A549 (cell line): ENCODE results near the gene TFEB. TPM values are rescaled to one million over a fixed set of nuclear protein-coding genes. Genes with fewer than 3 reads are reported as not detected.

ENCODE experiments used
- ATAC-seq, 2 experiments: fragments of 200-7000 bp in 1 of 2; fragments of >200 bp in 1 of 2; cut with Nextera tagmentation in 1 of 2; cut with Tn5 transposase in 1 of 2; 3 replicates each; pipeline versions ENCODE4 v1.8.0 to v1.9.1; 2018 to 2020; ENCODE audit warnings: mild to moderate bottlenecking in 1 of 2, moderate library complexity in 1 of 2
- CTCF ChIA-PET: fragments of 300-600 bp; sonication (Branson Sonifier 250); formaldehyde crosslinking; extraction: SDS; loops from one replicate; lab custom pipeline; 2021; ENCODE audit warnings: antibody characterized with exemption, inconsistent platforms; lab: Yijun Ruan, JAX
- POLR2A ChIA-PET: fragments of 350-600 bp; formaldehyde crosslinking; extraction: SDS; loops from one replicate; lab custom pipeline; 2021; ENCODE audit warnings: antibody characterized with exemption, inconsistent platforms; lab: Yijun Ruan, JAX
- DNase-seq, 2 experiments: peaks; one replicate each; pipeline versions ENCODE4 v3.0.0 to v3.0.0-alpha.2; 2011 to 2016; ENCODE audit warnings: low read depth in 1 of 2, low spot score in 1 of 2
- FAIRE-seq: peaks from 2 replicates; lab custom pipeline; 2011; peaks lifted over from hg19 to GRCh38; lab: Jason Lieb, UNC
- H3K27ac ChIP-seq, 2 experiments: fragments of >200 bp; sonication (Bioruptor Twin); formaldehyde crosslinking; 3 replicates each; pipeline ENCODE4 v1.5.1; 2016 to 2017
- H3K4me1 ChIP-seq: fragments of >200 bp; sonication (Bioruptor Twin); formaldehyde crosslinking; 3 replicates; pipeline ENCODE4 v1.6.1; 2016
- H3K4me2 ChIP-seq: fragments of >200 bp; sonication (Bioruptor Twin); formaldehyde crosslinking; 3 replicates; pipeline ENCODE4 v1.6.1; 2016
- H3K4me3 ChIP-seq: fragments of >200 bp; sonication (Bioruptor Twin); formaldehyde crosslinking; 3 replicates; pipeline ENCODE4 v1.5.1; 2016
- H3K9me3 ChIP-seq: fragments of >200 bp; sonication (Bioruptor Twin); formaldehyde crosslinking; 3 replicates; pipeline ENCODE4 v1.6.1; 2016
- CTCF ChIP-seq: fragments of >200 bp; sonication (Bioruptor Twin); formaldehyde crosslinking; IDR thresholded peaks from 3 replicates; pipeline ENCODE4 v1.5.1; 2016
- EHF ChIP-seq: fragments of 250-450 bp; sonication (Bioruptor Pico); IDR thresholded peaks from 2 replicates; pipeline ENCODE4 v1.5.0; 2020; ENCODE audit warnings: mild to moderate bottlenecking
- EHMT2 ChIP-seq: fragments of 200-600 bp; sonication (generic); IDR thresholded peaks from 2 replicates; pipeline ENCODE4 v1.6.1; 2016; ENCODE audit warnings: antibody characterized with exemption, low read depth, mild to moderate bottlenecking, moderate library complexity
- EP300 ChIP-seq, 2 experiments: fragments of >200 bp; sonication (Bioruptor Twin); formaldehyde crosslinking; IDR thresholded peaks; 2 replicates in 1 of 2; 3 replicates in 1 of 2; pipeline ENCODE4 v1.6.1; 2016 to 2017
- FOSB ChIP-seq: fragments of 250-450 bp; sonication (Bioruptor Pico); IDR thresholded peaks from 2 replicates; pipeline ENCODE4 v1.5.0; 2020; ENCODE audit warnings: mild to moderate bottlenecking, moderate library complexity
- HDAC2 ChIP-seq: fragments of 200-600 bp; sonication (generic); IDR thresholded peaks from 2 replicates; pipeline ENCODE4 v1.6.1; 2016
- HES2 ChIP-seq: fragments of >200 bp; sonication (Bioruptor Twin); formaldehyde crosslinking; IDR thresholded peaks from 2 replicates; pipeline ENCODE4 v1.6.1; 2016
- HEYL ChIP-seq: fragments of 250-450 bp; sonication (Bioruptor Pico); IDR thresholded peaks from 2 replicates; pipeline ENCODE4 v1.8.0; 2021; ENCODE audit warnings: mild to moderate bottlenecking, moderate library complexity
- HMGXB4 ChIP-seq: fragments of 250-450 bp; sonication (Bioruptor Pico); IDR thresholded peaks from 2 replicates; pipeline ENCODE4 v1.5.0; 2021; ENCODE audit warnings: mild to moderate bottlenecking, moderate library complexity, borderline replicate concordance
- HOXA7 ChIP-seq: fragments of 250-450 bp; sonication (Bioruptor Pico); IDR thresholded peaks from 2 replicates; pipeline ENCODE4 v1.5.0; 2020; ENCODE audit warnings: mild to moderate bottlenecking, moderate library complexity
- KDM1A ChIP-seq: fragments of 200-600 bp; sonication (generic); IDR thresholded peaks from 2 replicates; pipeline ENCODE4 v1.6.1; 2016; ENCODE audit warnings: low read depth, mild to moderate bottlenecking
- KDM5A ChIP-seq: fragments of 200-600 bp; sonication (generic); IDR thresholded peaks from 2 replicates; pipeline ENCODE4 v1.6.1; 2016; ENCODE audit warnings: antibody characterized with exemption, mild to moderate bottlenecking
- MAFK ChIP-seq: fragments of 450-650 bp; IDR thresholded peaks from 2 replicates; pipeline ENCODE4 v1.6.1; 2014; ENCODE audit not compliant: partially characterized antibody
- NPAS2 ChIP-seq: fragments of 250-450 bp; sonication (Bioruptor Pico); IDR thresholded peaks from 2 replicates; pipeline ENCODE4 v1.8.0; 2022; ENCODE audit warnings: mild to moderate bottlenecking, moderate library complexity, borderline replicate concordance
- NR3C1 ChIP-seq: fragments of >200 bp; sonication (Bioruptor Twin); formaldehyde crosslinking; IDR thresholded peaks from 3 replicates; pipeline ENCODE4 v1.6.1; 2017
- PBX3 ChIP-seq: IDR thresholded peaks from 2 replicates; pipeline ENCODE4 v1.6.1; 2012
- POLR2A ChIP-seq: IDR thresholded peaks from 2 replicates; pipeline ENCODE4 v1.6.1; 2012; ENCODE audit warnings: mild to moderate bottlenecking, low read length
- POLR2AphosphoS2 ChIP-seq: conservative IDR thresholded peaks from 2 replicates; pipeline ENCODE4 v1.6.1; 2012; ENCODE audit warnings: low read length, improper control_type of control experiment, inconsistent platforms
- RAD21 ChIP-seq, 2 experiments: fragments of >200 bp in 1 of 2; sonication (Bioruptor Twin) in 1 of 2; formaldehyde crosslinking in 1 of 2; IDR thresholded peaks in 1 of 2; conservative IDR thresholded peaks in 1 of 2; 2 replicates in 1 of 2; 3 replicates in 1 of 2; pipeline ENCODE4 v1.6.1; 2012 to 2018; ENCODE audit warnings: inconsistent platforms in 1 of 2
- TP53 ChIP-seq: fragments of 250-450 bp; sonication (Bioruptor Pico); IDR thresholded peaks from 2 replicates; pipeline ENCODE4 v1.5.0; 2021; ENCODE audit warnings: mild to moderate bottlenecking, moderate library complexity
- ZSCAN20 ChIP-seq: fragments of 250-450 bp; sonication (Bioruptor Pico); IDR thresholded peaks from 2 replicates; pipeline ENCODE4 v1.8.0; 2022; ENCODE audit warnings: mild to moderate bottlenecking, moderate library complexity
- WGBS: methylation state at CpG from one replicate; pipeline ENCODE4 v1.1.6; 2017; ENCODE audit errors: missing lambda C conversion rate; 5-methylcytosine and 5-hydroxymethylcytosine counted together
- polyA plus RNA-seq, 4 experiments: library from polyadenylated mRNA; depleted of rRNA in 3 of 4; stranded (reverse); fragments of >200 nt; fragmentation: RNase III in 1 of 4; extraction: RNeasy Plus Mini Kit Qiagen cat#74134 plus additional on column Dnase treatment in 1 of 4; gene quantifications; 2 replicates in 3 of 4; 3 replicates in 1 of 4; pipeline ENCODE4 v1.2.3, GENCODE V29; 2011 to 2017

Gene TFEB
- polyA plus RNA-seq, 2 of the 4 experiments (the other 2 are of a cell fraction): 3.1 to 6.1 TPM

- no peak for TF ChIP-seq RAD21 (conservative IDR thresholded peaks at IDR 0.05 in 1 of 2, IDR thresholded peaks at IDR 0.05 in 1 of 2)
- TF ChIP-seq NR3C1: no peak
- TF ChIP-seq HES2: no peak
- TF ChIP-seq HEYL: no peak
- TF ChIP-seq EHMT2: no peak
These were observed 43.2 kb downstream of the TFEB start (continued) for GRCh38 chr6:41692080-41692675.

- no peak for ATAC-seq
- Histone ChIP-seq H3K27ac (no peak overlapping the region), H3K4me3 (no peak overlapping the region), H3K4me1 (peaks cover 4% of the 10 kb centered on the region; the same call in 1 of the 3 replicates), H3K4me2 (no peak overlapping the region), H3K9me3 (no peaks in the 10 kb centered on the region)
- CTCF ChIA-PET: interaction anchor here (0.7 to 11.5 kb wide), 5 partner anchors 8 to 321 kb away, joined by 3 to 214 read pairs (median 6); no protein-coding TSS in a partner anchor
- DNase-seq: no peak
- TF ChIP-seq POLR2AphosphoS2 (no peak), EHF (no peak), HEYL (no peak), HMGXB4 (CRISPR knock-in tag) (no peak), MAFK (no peak), HES2 (no peak), KDM5A (no peak), EP300 (IDR thresholded peaks at IDR 0.05) (no peak), NPAS2 (CRISPR knock-in tag) (no peak), PBX3 (no peak), HDAC2 (no peak), POLR2A (no peak), KDM1A (no peak)
- POLR2A ChIA-PET: no interaction called here
- WGBS: 80% methylated on average over 8 of the region's 8 CpGs
- FAIRE-seq: no peak
These were observed 43.9 kb downstream of the TFEB start for GRCh38 chr6:41691426-41692079.

- no peak for TF ChIP-seq POLR2A
- TF ChIP-seq HOXA7 (CRISPR knock-in tag): no peak
- TF ChIP-seq ZSCAN20 (CRISPR knock-in tag): no peak
- no peak for TF ChIP-seq TP53 (CRISPR knock-in tag)
- no peak for TF ChIP-seq FOSB (CRISPR knock-in tag)
- no peak for TF ChIP-seq CTCF
- Histone ChIP-seq H3K4me2 (no peak overlapping the region), H3K4me3 (no peak overlapping the region), H3K9me3 (no peaks in the 10 kb centered on the region), H3K27ac (no peak overlapping the region), H3K4me1 (peaks cover 4% of the 10 kb centered on the region; the same call in 1 of the 3 replicates)
- ATAC-seq (no peak), DNase-seq (no peak), FAIRE-seq (no peak)
- ChIA-PET CTCF (interaction anchor here (0.7 to 11.5 kb wide), 6 partner anchors 9 to 321 kb away, joined by 3 to 214 read pairs (median 35); no protein-coding TSS in a partner anchor), POLR2A (no interaction called here)
- WGBS: 92% methylated on average over 5 of the region's 25 CpGs
These were observed 44.7 kb downstream of the TFEB start for GRCh38 chr6:41690541-41691330.
